Stomach (tissue), 4 donors: Measurements from ENCODE around the gene ONECUT3.

Experiments
- EP300 ChIP-seq: sonication (generic); formaldehyde crosslinking; IDR thresholded peaks from one replicate; pipeline ENCODE4 v1.6.1; 2017; ENCODE audit warnings: antibody characterized with exemption
- TF ChIP-seq, protein P1 (sequence below), 7 experiments: fragments of 450-650 bp in 4 of 7; fragments of 200-600 bp in 3 of 7; sonication (generic) in 3 of 7; IDR thresholded peaks; one replicate each; pipeline ENCODE4 v1.5.1; 2016 to 2019; ENCODE audit warnings: antibody characterized with exemption in 7 of 7, control low read depth in 2 of 7, mild to moderate bottlenecking in 1 of 7

DNA sequence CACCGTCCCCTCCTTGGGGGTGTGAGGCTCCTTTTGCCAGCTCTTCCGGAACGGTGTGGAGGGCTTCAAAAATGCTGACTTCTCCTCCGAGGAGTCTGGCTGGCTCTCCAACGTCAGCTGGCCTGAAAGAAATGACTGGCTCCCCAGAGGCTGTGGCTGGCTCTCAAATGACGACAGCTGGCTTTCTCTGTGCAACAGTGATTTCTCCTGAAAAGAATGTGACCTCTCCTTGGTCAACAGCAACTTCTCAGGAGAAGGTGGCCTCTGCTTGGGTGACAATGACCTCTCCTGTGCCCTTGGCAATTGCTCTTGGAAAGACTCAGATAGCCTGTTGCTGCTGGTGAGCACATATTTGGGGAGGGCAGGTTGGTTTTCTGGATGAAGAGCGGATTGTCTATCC lies 29.2 kb downstream of the ONECUT3 start:
- TF ChIP-seq EP300, result no peak
- TF ChIP-seq, protein P1, sequence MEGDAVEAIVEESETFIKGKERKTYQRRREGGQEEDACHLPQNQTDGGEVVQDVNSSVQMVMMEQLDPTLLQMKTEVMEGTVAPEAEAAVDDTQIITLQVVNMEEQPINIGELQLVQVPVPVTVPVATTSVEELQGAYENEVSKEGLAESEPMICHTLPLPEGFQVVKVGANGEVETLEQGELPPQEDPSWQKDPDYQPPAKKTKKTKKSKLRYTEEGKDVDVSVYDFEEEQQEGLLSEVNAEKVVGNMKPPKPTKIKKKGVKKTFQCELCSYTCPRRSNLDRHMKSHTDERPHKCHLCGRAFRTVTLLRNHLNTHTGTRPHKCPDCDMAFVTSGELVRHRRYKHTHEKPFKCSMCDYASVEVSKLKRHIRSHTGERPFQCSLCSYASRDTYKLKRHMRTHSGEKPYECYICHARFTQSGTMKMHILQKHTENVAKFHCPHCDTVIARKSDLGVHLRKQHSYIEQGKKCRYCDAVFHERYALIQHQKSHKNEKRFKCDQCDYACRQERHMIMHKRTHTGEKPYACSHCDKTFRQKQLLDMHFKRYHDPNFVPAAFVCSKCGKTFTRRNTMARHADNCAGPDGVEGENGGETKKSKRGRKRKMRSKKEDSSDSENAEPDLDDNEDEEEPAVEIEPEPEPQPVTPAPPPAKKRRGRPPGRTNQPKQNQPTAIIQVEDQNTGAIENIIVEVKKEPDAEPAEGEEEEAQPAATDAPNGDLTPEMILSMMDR (IDR thresholded peaks at IDR 0.05), result no peak
